K562 (cell line): ENCODE measurements around the gene CCNK. TPM values are rescaled to one million over a fixed set of nuclear protein-coding genes. Genes with fewer than 3 reads are reported as not detected.

ENCODE experiments used
- ATAC-seq: fragments of 200-7000 bp; cut with Tn5 transposase; 3 replicates; pipeline ENCODE4 v1.9.1; 2020; ENCODE audit warnings: moderate library complexity
- BruUV-seq: library from RNA; stranded (reverse); fragments of 400-500 nt; replicated peaks from 2 replicates; lab custom pipeline; 2021; lab: Mats Ljungman, UMichigan
- CTCF ChIA-PET: fragments of 300-600 bp; formaldehyde crosslinking; extraction: SDS; loops from one replicate; lab custom pipeline; 2021; ENCODE audit warnings: low intra/inter-chr PET ratio; lab: Yijun Ruan, JAX
- POLR2A ChIA-PET: fragments of 300-600, 350-650 bp; sonication (Branson Sonifier 250); formaldehyde crosslinking; extraction: SDS; loops from one replicate; lab custom pipeline; 2021; ENCODE audit warnings: antibody characterized with exemption, inconsistent platforms; lab: Yijun Ruan, JAX
- DNase-seq, 4 experiments: peaks; one replicate each; pipeline versions ENCODE4 v3.0.0 to v3.0.0-alpha.2; 2011 to 2018; ENCODE audit warnings: low spot score in 3 of 4, mixed read lengths in 3 of 4; ENCODE audit errors: extremely low read depth in 1 of 4
- FAIRE-seq: peaks from 2 replicates; lab custom pipeline; 2011; peaks lifted over from hg19 to GRCh38; lab: Jason Lieb, UNC
- H2AFZ ChIP-seq: 2 replicates; pipeline ENCODE4 v1.6.0; 2011; ENCODE audit warnings: low read depth, low read length, control low read depth, inconsistent platforms
- H3K27ac ChIP-seq: fragments of 200-600 bp; 3 replicates; pipeline ENCODE4 v1.8.0; 2011; ENCODE audit warnings: low read depth, mild to moderate bottlenecking, control low read depth, inconsistent platforms, low read length, moderate library complexity, mixed read lengths; ENCODE audit errors: extremely low read depth
- H3K27me3 ChIP-seq, 2 experiments: fragments of 300-600 bp in 1 of 2; 2 replicates in 1 of 2; 3 replicates in 1 of 2; pipeline versions ENCODE4 v1.6.0 to v1.8.0; 2011; ENCODE audit warnings: inconsistent platforms in 2 of 2, low read length in 2 of 2, mild to moderate bottlenecking in 1 of 2, mixed read lengths in 1 of 2, moderate library complexity in 1 of 2; ENCODE audit not compliant: control insufficient read depth in 2 of 2, insufficient read depth in 2 of 2
- H3K36me3 ChIP-seq: fragments of 300-600 bp; 3 replicates; pipeline ENCODE4 v1.8.0; 2011; ENCODE audit warnings: mild to moderate bottlenecking, low read length, inconsistent platforms; ENCODE audit not compliant: control insufficient read depth, insufficient read depth
- H3K4me1 ChIP-seq, 2 experiments: fragments of 200-600 bp in 1 of 2; replicated peaks in 1 of 2; 2 replicates in 1 of 2; 3 replicates in 1 of 2; pipeline versions ENCODE4 v1.5.1 to v1.8.0; 2011; ENCODE audit warnings: inconsistent platforms in 2 of 2, low read length in 2 of 2, mild to moderate bottlenecking in 1 of 2, mixed read lengths in 1 of 2, moderate library complexity in 1 of 2; ENCODE audit not compliant: control insufficient read depth in 2 of 2, insufficient read depth in 2 of 2
- H3K4me2 ChIP-seq: 2 replicates; pipeline ENCODE4 v1.6.1; 2011; ENCODE audit warnings: low read length, control low read depth, inconsistent platforms, mixed read lengths; ENCODE audit not compliant: insufficient read depth
- H3K4me3 ChIP-seq: fragments of 200-600 bp; sonication (generic), shearing (Covaris generic); 2 replicates; pipeline ENCODE4 v1.5.1; 2016; ENCODE audit warnings: control low read depth, inconsistent platforms
- H3K79me2 ChIP-seq: fragments of 200-600 bp; 3 replicates; pipeline ENCODE4 v1.8.0; 2011; ENCODE audit warnings: low read length, inconsistent platforms; ENCODE audit not compliant: control insufficient read depth, insufficient read depth
- H3K9ac ChIP-seq, 2 experiments: 2 replicates each; pipeline versions ENCODE4 v1.6.0 to v1.6.1; 2011; ENCODE audit warnings: low read depth in 2 of 2, low read length in 2 of 2, control low read depth in 1 of 2, inconsistent platforms in 1 of 2, mild to moderate bottlenecking in 1 of 2, mixed read lengths in 1 of 2; ENCODE audit not compliant: insufficient read depth in 1 of 2
- H3K9me1 ChIP-seq: one replicate; pipeline ENCODE4 v1.6.0; 2011; ENCODE audit warnings: inconsistent platforms, mild to moderate bottlenecking, low read length, moderate library complexity; ENCODE audit not compliant: control insufficient read depth, insufficient read depth
- H3K9me3 ChIP-seq: replicated peaks from 2 replicates; pipeline ENCODE4 v1.5.1; 2011; ENCODE audit warnings: low read depth, low read length, inconsistent platforms; ENCODE audit not compliant: control insufficient read depth, insufficient read depth
- H4K20me1 ChIP-seq: replicated peaks from 2 replicates; pipeline ENCODE4 v1.6.1; 2011; ENCODE audit warnings: low read length, inconsistent platforms, mixed read lengths; ENCODE audit not compliant: control insufficient read depth, insufficient read depth
- ETV5 ChIP-seq: sonication (generic); formaldehyde crosslinking; IDR thresholded peaks from 2 replicates; pipeline ENCODE4 v1.4.0; 2020; ENCODE audit warnings: low read depth, mild to moderate bottlenecking, missing genetic modification reagents
- GTF3C2 ChIP-seq: IDR thresholded peaks from 3 replicates; pipeline ENCODE4 v1.6.1; 2011; ENCODE audit warnings: borderline replicate concordance, mild to moderate bottlenecking, moderate library complexity; ENCODE audit not compliant: insufficient read length; ENCODE audit errors: extremely low read depth
- HLTF ChIP-seq: fragments of 450-650 bp; IDR thresholded peaks from 2 replicates; pipeline ENCODE4 v1.6.1; 2016
- KDM4B ChIP-seq, 2 experiments: fragments of 450-650 bp in 1 of 2; sonication (generic) in 1 of 2; IDR thresholded peaks; 2 replicates each; pipeline ENCODE4 v1.6.1; 2016 to 2017; ENCODE audit warnings: borderline replicate concordance in 2 of 2, antibody characterized with exemption in 1 of 2, low read depth in 1 of 2, mild to moderate bottlenecking in 1 of 2
- MNT ChIP-seq, 2 experiments: fragments of 450-650 bp; conservative IDR thresholded peaks; 2 replicates each; pipeline ENCODE4 v1.6.1; 2017; ENCODE audit warnings: mild to moderate bottlenecking in 2 of 2, moderate library complexity in 2 of 2
- TAF15 ChIP-seq: fragments of 200-400 bp; formaldehyde crosslinking; IDR thresholded peaks from 2 replicates; pipeline ENCODE4 v1.6.1; 2017; ENCODE audit warnings: mild to moderate bottlenecking, low read depth, low read length, moderate library complexity
- ZBTB43 ChIP-seq: sonication (generic); formaldehyde crosslinking; IDR thresholded peaks from 2 replicates; pipeline ENCODE4 v1.8.0; 2023; ENCODE audit warnings: mild to moderate bottlenecking, missing genetic modification reagents
- WGBS: fragments of 100-300 bp; shearing (Covaris generic); methylation state at CpG from one replicate; pipeline ENCODE4 v1.1.6; 2016; ENCODE audit warnings: low coverage, mixed read lengths; ENCODE audit not compliant: insufficient coverage; ENCODE audit errors: missing lambda C conversion rate; 5-methylcytosine and 5-hydroxymethylcytosine counted together
- in situ Hi-C: fragments of 300-500 bp; cut with MboI; formaldehyde crosslinking; loops from 4 replicates; pipeline ENCODE4 v1.15.0; 2018; ENCODE audit warnings: inconsistent platforms, mixed read lengths
- intact Hi-C: fragments of 100-400 bp; cut with micrococcal nuclease; formaldehyde crosslinking; loops from 2 replicates; pipeline ENCODE4 v1.14.2; 2022
- polyA plus RNA-seq, 8 experiments: library from polyadenylated mRNA; depleted of rRNA in 4 of 8; stranded (reverse) in 5 of 8; unstranded in 3 of 8; fragments of >200 nt; fragmentation: Nextera tagmentation in 2 of 8; fragmentation: Illumina TruSeq in 1 of 8; extraction: Ambion mirVana in 2 of 8; extraction: Trizol in 1 of 8; gene quantifications; 2 replicates each; pipeline versions ENCODE4 v1.2.1 to v1.2.3, GENCODE V29; 2011 to 2014; ENCODE audit warnings: inconsistent platforms in 1 of 8, missing spikeins in 1 of 8
- total RNA-seq, 7 experiments: library from RNA; depleted of rRNA in 6 of 7; stranded (reverse); fragments of >200 nt in 6 of 7; fragmentation: Illumina TruSeq in 2 of 7; extraction: Trizol in 2 of 7; gene quantifications; 2 replicates each; pipeline versions ENCODE4 v1.2.1 to v1.2.3, GENCODE V29; 2011 to 2021; ENCODE audit warnings: low replicate concordance in 1 of 7
- TF ChIP-seq, protein P1 (sequence below): fragments of 250-450 bp; sonication (Bioruptor Pico); IDR thresholded peaks from 2 replicates; pipeline ENCODE4 v1.4.0; 2020

Gene CCNK
- total and polyA plus RNA-seq, 9 of the 15 experiments (the other 6 are each of a cell fraction or from before 2014, with no cell fraction given): 5.8 to 84.2 (median 16.4) TPM

GRCh38 chr14:99531251-99532096 is 50.3 kb downstream of the CCNK start:
- H3K4me1 ChIP-seq: peaks cover 0 to 21% of the 10 kb centered on the region in 2 experiments; a peak in 2 of 5 replicates
- FAIRE-seq: no peak
- in situ Hi-C loops: no loop called here
- no peaks in the 10 kb centered on the region for H3K9me3 ChIP-seq
- ATAC-seq: no peak
- no peak for DNase-seq
- H3K4me2 ChIP-seq: no peak overlapping the region
- WGBS: 40% methylated on average over 11 of the region's 14 CpGs
- no peak overlapping the region for H2AFZ ChIP-seq
- H3K36me3 ChIP-seq: no peaks in the 10 kb centered on the region
- H3K27ac ChIP-seq: no peak overlapping the region
- POLR2A ChIA-PET: interaction anchor here (0.5 kb wide), 1 partner anchor 39 kb away, joined by 3 read pairs; no protein-coding TSS in a partner anchor
- no peak overlapping the region for H3K4me3 ChIP-seq
- intact Hi-C loops: no loop called here
- H3K27me3 ChIP-seq: no peaks in the 10 kb centered on the region
- no peaks in the 10 kb centered on the region; the same call in 1 of the 2 replicates for H4K20me1 ChIP-seq
- no peak overlapping the region for H3K9ac ChIP-seq
- no peaks in the 10 kb centered on the region for H3K9me1 ChIP-seq
- no peaks in the 10 kb centered on the region for H3K79me2 ChIP-seq
- no TSS peak for BruUV-seq
- CTCF ChIA-PET: no interaction called here
- TF ChIP-seq ZBTB43 (CRISPR knock-in tag) (no peak), HLTF (no peak), GTF3C2 (no peak), TAF15 (no peak), KDM4B (IDR thresholded peaks at IDR 0.05; ENCODE audit: borderline replicate concordance in 2 of 2, low read depth in 1 of 2) (no peak), MNT (conservative IDR thresholded peaks at IDR 0.05) (no peak), ETV5 (CRISPR knock-in tag) (no peak)
- TF ChIP-seq, protein P1, sequence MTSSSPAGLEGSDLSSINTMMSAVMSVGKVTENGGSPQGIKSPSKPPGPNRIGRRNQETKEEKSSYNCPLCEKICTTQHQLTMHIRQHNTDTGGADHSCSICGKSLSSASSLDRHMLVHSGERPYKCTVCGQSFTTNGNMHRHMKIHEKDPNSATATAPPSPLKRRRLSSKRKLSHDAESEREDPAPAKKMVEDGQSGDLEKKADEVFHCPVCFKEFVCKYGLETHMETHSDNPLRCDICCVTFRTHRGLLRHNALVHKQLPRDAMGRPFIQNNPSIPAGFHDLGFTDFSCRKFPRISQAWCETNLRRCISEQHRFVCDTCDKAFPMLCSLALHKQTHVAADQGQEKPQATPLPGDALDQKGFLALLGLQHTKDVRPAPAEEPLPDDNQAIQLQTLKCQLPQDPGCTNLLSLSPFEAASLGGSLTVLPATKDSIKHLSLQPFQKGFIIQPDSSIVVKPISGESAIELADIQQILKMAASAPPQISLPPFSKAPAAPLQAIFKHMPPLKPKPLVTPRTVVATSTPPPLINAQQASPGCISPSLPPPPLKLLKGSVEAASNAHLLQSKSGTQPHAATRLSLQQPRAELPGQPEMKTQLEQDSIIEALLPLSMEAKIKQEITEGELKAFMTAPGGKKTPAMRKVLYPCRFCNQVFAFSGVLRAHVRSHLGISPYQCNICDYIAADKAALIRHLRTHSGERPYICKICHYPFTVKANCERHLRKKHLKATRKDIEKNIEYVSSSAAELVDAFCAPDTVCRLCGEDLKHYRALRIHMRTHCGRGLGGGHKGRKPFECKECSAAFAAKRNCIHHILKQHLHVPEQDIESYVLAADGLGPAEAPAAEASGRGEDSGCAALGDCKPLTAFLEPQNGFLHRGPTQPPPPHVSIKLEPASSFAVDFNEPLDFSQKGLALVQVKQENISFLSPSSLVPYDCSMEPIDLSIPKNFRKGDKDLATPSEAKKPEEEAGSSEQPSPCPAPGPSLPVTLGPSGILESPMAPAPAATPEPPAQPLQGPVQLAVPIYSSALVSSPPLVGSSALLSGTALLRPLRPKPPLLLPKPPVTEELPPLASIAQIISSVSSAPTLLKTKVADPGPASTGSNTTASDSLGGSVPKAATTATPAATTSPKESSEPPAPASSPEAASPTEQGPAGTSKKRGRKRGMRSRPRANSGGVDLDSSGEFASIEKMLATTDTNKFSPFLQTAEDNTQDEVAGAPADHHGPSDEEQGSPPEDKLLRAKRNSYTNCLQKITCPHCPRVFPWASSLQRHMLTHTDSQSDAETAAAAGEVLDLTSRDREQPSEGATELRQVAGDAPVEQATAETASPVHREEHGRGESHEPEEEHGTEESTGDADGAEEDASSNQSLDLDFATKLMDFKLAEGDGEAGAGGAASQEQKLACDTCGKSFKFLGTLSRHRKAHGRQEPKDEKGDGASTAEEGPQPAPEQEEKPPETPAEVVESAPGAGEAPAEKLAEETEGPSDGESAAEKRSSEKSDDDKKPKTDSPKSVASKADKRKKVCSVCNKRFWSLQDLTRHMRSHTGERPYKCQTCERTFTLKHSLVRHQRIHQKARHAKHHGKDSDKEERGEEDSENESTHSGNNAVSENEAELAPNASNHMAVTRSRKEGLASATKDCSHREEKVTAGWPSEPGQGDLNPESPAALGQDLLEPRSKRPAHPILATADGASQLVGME (CRISPR knock-in tag): no peak
